Measurements from ENCODE around the gene NPEPL1. TPM values are rescaled to one million over a fixed set of nuclear protein-coding genes. Genes with fewer than 3 reads are reported as not detected.

The NPEPL1 gene
- total RNA-seq, 1 experiment from 2014 or later, result 31.1 TPM

DNA sequence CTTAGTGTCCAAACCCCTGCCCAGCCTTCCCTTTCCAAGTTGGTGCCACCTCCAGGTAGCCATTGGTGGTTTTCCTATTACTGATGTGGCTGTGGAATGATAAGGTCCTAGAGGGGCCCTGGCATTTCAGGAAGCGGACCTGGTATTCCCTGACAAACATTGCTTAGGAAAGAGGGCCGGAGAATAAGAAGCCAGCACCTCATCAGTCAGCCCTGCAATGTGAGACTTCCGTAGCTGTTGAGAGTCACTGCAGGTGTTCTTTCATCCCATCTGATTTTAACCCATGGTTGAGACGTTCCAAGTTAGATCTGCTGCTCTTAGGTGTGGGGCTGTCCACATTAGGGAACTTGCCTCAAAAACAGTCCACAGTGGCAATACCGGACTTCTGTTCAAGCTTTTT is 14.8 kb upstream of the NPEPL1 start:
- H2BK12ac ChIP-seq (ENCODE audit: insufficient read length, low read depth, low read length), result no peak overlapping the region
- H3K4me1 ChIP-seq (ENCODE audit: insufficient read depth, low read length), result no peaks in the 10 kb centered on the region; the same call in 1 of the 2 replicates
- H3K56ac ChIP-seq (ENCODE audit: insufficient read length, low read depth, low read length), result no peak overlapping the region
- no peak for TF ChIP-seq CTCF (conservative IDR thresholded peaks at IDR 0.05)
- Mint-ChIP-seq H3K4me1 (peaks cover 30% of the 10 kb centered on the region in 2 experiments), H3K9me3 (no peaks in the 10 kb centered on the region), H3K27me3 (ENCODE audit: low read depth) (no peaks in the 10 kb centered on the region; the same call in 1 of the 2 replicates), H3K4me3 (peak overlapping the region in 1 of 2 experiments; percentile 26; a peak in 1 of 5 replicates), H3K36me3 (ENCODE audit: insufficient read depth in 1 of 3, low read depth in 3 of 3) (peaks cover 37 to 80% (median 63%) of the 10 kb centered on the region in 3 experiments), H3K27ac (peak overlapping the region; percentile 85 to 93 (median 90); a peak in 4 of 7 replicates)
- no peak overlapping the region for H2BK120ac ChIP-seq (ENCODE audit: low read depth, low read length, poor library complexity, severe bottlenecking)
- H2AK5ac ChIP-seq (ENCODE audit: insufficient read length, low read length), result no peak overlapping the region
- H3K27ac ChIP-seq (ENCODE audit: insufficient read length, low read depth, low read length), result no peak overlapping the region
- no peak overlapping the region for H3K18ac ChIP-seq (ENCODE audit: insufficient read length, low read depth, low read length)
- no CpG with 5 or more reads among the region's 5 CpGs for WGBS (ENCODE audit: extremely low coverage, insufficient read length, low lambda C conversion rate)
- no peak for DNase-seq
- H2BK5ac ChIP-seq (ENCODE audit: insufficient read length, low read length), result no peak overlapping the region
- no peak overlapping the region for H3K4ac ChIP-seq (ENCODE audit: low read depth, low read length)
- H4K5ac ChIP-seq (ENCODE audit: insufficient read length, low read depth, low read length), result no peak overlapping the region
- no peaks in the 10 kb centered on the region for H3K9me3 ChIP-seq (ENCODE audit: control insufficient read depth, low read depth, low read length)
- no peak overlapping the region for H3K14ac ChIP-seq (ENCODE audit: insufficient read depth, low read length)
- no peaks in the 10 kb centered on the region for H3K27me3 ChIP-seq (ENCODE audit: insufficient read depth, low read length)
- H2AFZ ChIP-seq (ENCODE audit: low read length), result no peak overlapping the region
- H2BK20ac ChIP-seq (ENCODE audit: low read depth, low read length, poor library complexity, severe bottlenecking), result no peak overlapping the region
- H4K20me1 ChIP-seq (ENCODE audit: control insufficient read depth, insufficient read depth, insufficient read length), result no peaks in the 10 kb centered on the region
- H4K91ac ChIP-seq (ENCODE audit: insufficient read length, low read depth, low read length), result no peak overlapping the region
- no peak overlapping the region for H3K9ac ChIP-seq (ENCODE audit: extremely low read depth, insufficient read length, low read length)
- H2BK15ac ChIP-seq (ENCODE audit: low read depth, low read length), result no peak overlapping the region
- no peaks in the 10 kb centered on the region for H3K79me1 ChIP-seq (ENCODE audit: insufficient read depth, low read depth, low read length, poor library complexity, severe bottlenecking)
- H4K8ac ChIP-seq (replicated peaks; ENCODE audit: insufficient read length, low read depth, low read length), result no peak overlapping the region
- no peak overlapping the region for H3K4me2 ChIP-seq (ENCODE audit: insufficient read depth, insufficient read length, low read length)
- no peak overlapping the region for H3T11ph ChIP-seq (ENCODE audit: low read length)
- H3K79me2 ChIP-seq (ENCODE audit: insufficient read depth, low read length), result no peaks in the 10 kb centered on the region
- no peaks in the 10 kb centered on the region for H3K23me2 ChIP-seq (ENCODE audit: insufficient read length, low read depth, low read length, poor library complexity, severe bottlenecking)
- no peak overlapping the region for H3K23ac ChIP-seq (ENCODE audit: insufficient read length, low read depth, low read length)

Measured in H9 (cell line).